A549 (cell line): ENCODE results near the gene ZNF362.

Experiments
- BCL3 ChIP-seq: fragments of >200 bp; sonication (Bioruptor Twin); formaldehyde crosslinking; IDR thresholded peaks from 3 replicates; pipeline ENCODE4 v1.6.1; 2016
- BHLHE40 ChIP-seq: IDR thresholded peaks from 2 replicates; pipeline ENCODE4 v1.6.1; 2012; ENCODE audit warnings: low read depth, low read length, inconsistent platforms
- CTCF ChIP-seq: fragments of >200 bp; sonication (Bioruptor Twin); formaldehyde crosslinking; IDR thresholded peaks from 3 replicates; pipeline ENCODE4 v1.5.1; 2016
- E2F6 ChIP-seq: IDR thresholded peaks from 2 replicates; pipeline ENCODE4 v1.6.1; 2012; ENCODE audit warnings: low read depth, borderline replicate concordance
- EP300 ChIP-seq, 2 experiments: fragments of >200 bp; sonication (Bioruptor Twin); formaldehyde crosslinking; IDR thresholded peaks; 2 replicates in 1 of 2; 3 replicates in 1 of 2; pipeline ENCODE4 v1.6.1; 2016 to 2017
- JUNB ChIP-seq: fragments of >200 bp; sonication (Bioruptor Twin); formaldehyde crosslinking; IDR thresholded peaks from 2 replicates; pipeline ENCODE4 v1.6.1; 2016
- MYC ChIP-seq: IDR thresholded peaks from 2 replicates; pipeline ENCODE4 v1.6.1; 2012; ENCODE audit warnings: mild to moderate bottlenecking, inconsistent platforms, low read length, improper control_type of control experiment, borderline replicate concordance
- NFE2L2 ChIP-seq: fragments of 150-350 bp; conservative IDR thresholded peaks from 2 replicates; pipeline ENCODE4 v1.6.1; 2014; ENCODE audit warnings: low read length
- POLR2A ChIP-seq: IDR thresholded peaks from 2 replicates; pipeline ENCODE4 v1.6.1; 2012; ENCODE audit warnings: mild to moderate bottlenecking, low read length
- RFX5 ChIP-seq: fragments of 450-650 bp; IDR thresholded peaks from 2 replicates; pipeline ENCODE4 v1.7.1; 2014; ENCODE audit warnings: antibody characterized with exemption, mild to moderate bottlenecking, moderate library complexity
- RNF2 ChIP-seq: fragments of 200-600 bp; sonication (generic); IDR thresholded peaks from 2 replicates; pipeline ENCODE4 v1.6.1; 2016; ENCODE audit warnings: low read depth, mild to moderate bottlenecking, antibody characterized with exemption, moderate library complexity, borderline replicate concordance
- ZFP36 ChIP-seq: fragments of 450-650 bp; IDR thresholded peaks from 2 replicates; pipeline ENCODE4 v1.6.1; 2014; ENCODE audit warnings: borderline replicate concordance; ENCODE audit not compliant: partially characterized antibody
- ZSCAN20 ChIP-seq: fragments of 250-450 bp; sonication (Bioruptor Pico); IDR thresholded peaks from 2 replicates; pipeline ENCODE4 v1.8.0; 2022; ENCODE audit warnings: mild to moderate bottlenecking, moderate library complexity

- TF ChIP-seq POLR2A (no peak), CTCF (no peak), RNF2 (no peak), NFE2L2 (no peak), E2F6 (no peak), BHLHE40 (no peak), BCL3 (no peak), EP300 (IDR thresholded peaks at IDR 0.05) (no peak), ZSCAN20 (CRISPR knock-in tag) (no peak), RFX5 (no peak), ZFP36 (no peak), MYC (no peak), JUNB (no peak)
Observed at GRCh38 chr1:33314416-33314815, 58.1 kb downstream of the ZNF362 start.
